WTC11 (cell line): ENCODE data around the gene JKAMP. TPM values are rescaled to one million over a fixed set of nuclear protein-coding genes. Genes with fewer than 3 reads are reported as not detected.

Experiments used
- AFF4 ChIP-seq: sonication (generic); formaldehyde crosslinking; IDR thresholded peaks from 2 replicates; pipeline ENCODE4 v1.8.1; 2023; ENCODE audit warnings: mild to moderate bottlenecking, missing genetic modification reagents, borderline replicate concordance
- ARID4B ChIP-seq: sonication (generic); formaldehyde crosslinking; IDR thresholded peaks from 2 replicates; pipeline ENCODE4 v1.8.0; 2023; ENCODE audit warnings: missing genetic modification reagents, mild to moderate bottlenecking, borderline replicate concordance
- ATF1 ChIP-seq: sonication (generic); formaldehyde crosslinking; IDR thresholded peaks from 2 replicates; pipeline ENCODE4 v1.8.1; 2023; ENCODE audit warnings: mild to moderate bottlenecking, moderate library complexity, missing genetic modification reagents
- CREM ChIP-seq: sonication (generic); formaldehyde crosslinking; IDR thresholded peaks from 2 replicates; pipeline ENCODE4 v1.8.1; 2022; ENCODE audit warnings: mild to moderate bottlenecking, missing genetic modification reagents, moderate library complexity
- CTCF ChIP-seq: fragments of 200-600 bp; IDR thresholded peaks from 2 replicates; pipeline ENCODE4 v1.8.0; 2022; ENCODE audit warnings: antibody characterized with exemption
- E2F1 ChIP-seq: sonication (generic); formaldehyde crosslinking; IDR thresholded peaks from 2 replicates; pipeline ENCODE4 v1.8.0; 2022; ENCODE audit warnings: mild to moderate bottlenecking, missing genetic modification reagents
- EMX1 ChIP-seq: fragments of 250-450 bp; sonication (Bioruptor Pico); IDR thresholded peaks from 2 replicates; pipeline ENCODE4 v1.8.0; 2021; ENCODE audit warnings: mild to moderate bottlenecking
- FOXP4 ChIP-seq: sonication (generic); formaldehyde crosslinking; IDR thresholded peaks from 2 replicates; pipeline ENCODE4 v1.8.0; 2022; ENCODE audit warnings: mild to moderate bottlenecking, missing genetic modification reagents
- JAZF1 ChIP-seq: fragments of 250-450 bp; sonication (Bioruptor Pico); IDR thresholded peaks from 2 replicates; pipeline ENCODE4 v1.9.0; 2021; ENCODE audit warnings: moderate library complexity, mild to moderate bottlenecking, inconsistent platforms
- JUN ChIP-seq: sonication (generic); formaldehyde crosslinking; IDR thresholded peaks from 2 replicates; pipeline ENCODE4 v1.8.0; 2023; ENCODE audit warnings: mild to moderate bottlenecking, missing genetic modification reagents
- PRDM15 ChIP-seq: sonication (generic); formaldehyde crosslinking; IDR thresholded peaks from 2 replicates; pipeline ENCODE4 v1.8.0; 2022; ENCODE audit warnings: missing genetic modification reagents
- PRRX2 ChIP-seq: fragments of 250-450 bp; sonication (Bioruptor Pico); IDR thresholded peaks from 2 replicates; pipeline ENCODE4 v1.8.0; 2021; ENCODE audit warnings: mild to moderate bottlenecking
- SOX15 ChIP-seq: fragments of 250-450 bp; sonication (Bioruptor Pico); IDR thresholded peaks from 2 replicates; pipeline ENCODE4 v1.9.0; 2021; ENCODE audit warnings: mild to moderate bottlenecking
- SP1 ChIP-seq: sonication (generic); formaldehyde crosslinking; conservative IDR thresholded peaks from 2 replicates; pipeline ENCODE4 v1.8.1; 2022; ENCODE audit warnings: missing genetic modification reagents
- USF1 ChIP-seq: sonication (generic); formaldehyde crosslinking; IDR thresholded peaks from 2 replicates; pipeline ENCODE4 v1.8.0; 2022; ENCODE audit warnings: mild to moderate bottlenecking, missing genetic modification reagents
- ZNF263 ChIP-seq: sonication (generic); formaldehyde crosslinking; IDR thresholded peaks from 2 replicates; pipeline ENCODE4 v1.8.1; 2022; ENCODE audit warnings: low read depth, mild to moderate bottlenecking, moderate library complexity, missing genetic modification reagents
- ZNF281 ChIP-seq: sonication (generic); formaldehyde crosslinking; IDR thresholded peaks from 2 replicates; pipeline ENCODE4 v1.8.0; 2023; ENCODE audit warnings: mild to moderate bottlenecking, missing genetic modification reagents
- total RNA-seq: library from RNA; stranded (reverse); gene quantifications from 3 replicates; pipeline ENCODE4 v1.2.3, GENCODE V29; 2021

Gene JKAMP
- total RNA-seq, 1 experiment from 2014 or later = 33.2 TPM

GRCh38 chr14:59483819-59484638 lies at the start of gene JKAMP, which contains the start of gene L3HYPDH (continued):
- TF ChIP-seq PRDM15 (CRISPR knock-in tag) (no peak; the same call in 1 of the 2 replicates), E2F1 (peak; percentile 87), ATF1 (CRISPR knock-in tag) (peak; percentile 91), ARID4B (CRISPR knock-in tag) (peak; percentile 45; the same call in 1 of the 2 replicates), FOXP4 (CRISPR knock-in tag) (peak; percentile 95), JUN (CRISPR knock-in tag) (no peak), EMX1 (no peak), ZNF263 (peak; percentile 66; the same call in 1 of the 2 replicates), SOX15 (CRISPR knock-in tag) (no peak), USF1 (CRISPR knock-in tag) (peak; percentile 86), SP1 (CRISPR knock-in tag) (peak; percentile 94), ZNF281 (CRISPR knock-in tag) (peak; percentile 95), CREM (no peak; the same call in 1 of the 2 replicates), PRRX2 (no peak), AFF4 (CRISPR knock-in tag) (no peak), CTCF (no peak), JAZF1 (CRISPR knock-in tag) (no peak)
